ENCODE data around the gene RNPEPL1.

The RNPEPL1 gene

DNA sequence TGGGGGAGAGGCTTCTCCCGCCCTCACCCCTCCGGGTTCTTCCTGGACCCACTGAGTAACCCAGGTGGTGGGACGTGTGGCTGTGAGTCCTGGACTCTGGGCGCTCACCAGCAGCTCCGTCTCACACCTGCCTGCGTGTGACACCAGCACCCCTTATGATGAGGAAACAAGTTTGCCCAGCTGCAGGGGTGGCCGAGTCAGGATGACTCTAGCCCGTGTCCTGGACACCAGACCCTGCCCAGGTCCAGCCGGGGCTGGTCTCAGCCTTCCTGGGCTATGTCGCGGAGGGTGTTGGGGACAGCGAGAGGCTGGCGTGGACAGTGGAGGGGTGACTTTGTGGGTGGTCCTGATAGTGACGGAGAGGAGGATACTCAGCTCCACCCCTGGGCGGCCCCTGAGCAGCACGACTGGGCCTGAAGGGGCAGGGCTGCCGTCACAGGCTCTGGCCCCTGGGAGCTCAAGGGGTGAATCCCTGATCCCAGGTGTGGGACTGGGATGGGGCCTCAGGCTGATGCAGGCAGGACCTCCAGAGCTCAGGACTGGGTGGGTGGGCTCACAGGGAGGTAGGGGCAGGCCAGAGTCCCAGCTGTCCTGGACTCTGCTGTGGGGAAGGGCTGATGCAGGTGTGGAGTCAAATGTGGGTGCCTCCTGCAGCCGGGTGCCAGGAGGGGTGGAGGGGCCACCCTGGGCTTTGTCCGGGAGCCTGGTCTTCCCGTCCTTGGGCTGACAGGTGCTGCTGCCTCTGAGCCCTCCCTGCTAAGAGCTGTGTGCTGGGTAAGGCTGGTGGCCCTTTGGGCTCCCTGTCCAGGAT is 60.7 kb downstream of the RNPEPL1 start:
- ChIA-PET POLR2A (no interaction called here), CTCF (no interaction called here)
- DNase-seq (ENCODE audit: extremely low spot score): no peak
- TF ChIP-seq, protein P1, sequence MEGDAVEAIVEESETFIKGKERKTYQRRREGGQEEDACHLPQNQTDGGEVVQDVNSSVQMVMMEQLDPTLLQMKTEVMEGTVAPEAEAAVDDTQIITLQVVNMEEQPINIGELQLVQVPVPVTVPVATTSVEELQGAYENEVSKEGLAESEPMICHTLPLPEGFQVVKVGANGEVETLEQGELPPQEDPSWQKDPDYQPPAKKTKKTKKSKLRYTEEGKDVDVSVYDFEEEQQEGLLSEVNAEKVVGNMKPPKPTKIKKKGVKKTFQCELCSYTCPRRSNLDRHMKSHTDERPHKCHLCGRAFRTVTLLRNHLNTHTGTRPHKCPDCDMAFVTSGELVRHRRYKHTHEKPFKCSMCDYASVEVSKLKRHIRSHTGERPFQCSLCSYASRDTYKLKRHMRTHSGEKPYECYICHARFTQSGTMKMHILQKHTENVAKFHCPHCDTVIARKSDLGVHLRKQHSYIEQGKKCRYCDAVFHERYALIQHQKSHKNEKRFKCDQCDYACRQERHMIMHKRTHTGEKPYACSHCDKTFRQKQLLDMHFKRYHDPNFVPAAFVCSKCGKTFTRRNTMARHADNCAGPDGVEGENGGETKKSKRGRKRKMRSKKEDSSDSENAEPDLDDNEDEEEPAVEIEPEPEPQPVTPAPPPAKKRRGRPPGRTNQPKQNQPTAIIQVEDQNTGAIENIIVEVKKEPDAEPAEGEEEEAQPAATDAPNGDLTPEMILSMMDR (IDR thresholded peaks at IDR 0.05; ENCODE audit: control extremely low read depth, extremely low read depth, low read depth, missing control alignments): no peak

DNA sequence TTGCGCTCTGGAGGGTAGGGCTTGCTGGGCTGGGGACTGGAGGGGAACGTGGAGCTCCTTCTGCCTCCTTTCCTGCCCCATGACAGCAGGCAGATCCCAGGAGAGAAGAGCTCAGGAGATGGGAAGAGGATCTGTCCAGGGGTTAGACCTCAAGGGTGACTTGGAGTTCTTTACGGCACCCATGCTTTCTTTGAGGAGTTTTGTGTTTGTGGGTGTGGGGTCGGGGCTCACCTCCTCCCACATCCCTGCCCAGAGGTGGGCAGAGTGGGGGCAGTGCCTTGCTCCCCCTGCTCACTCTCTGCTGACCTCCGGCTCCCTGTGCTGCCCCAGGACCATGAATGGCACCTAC is 61.3 kb downstream of the RNPEPL1 start:
- DNase-seq (ENCODE audit: extremely low spot score): no peak
- ChIA-PET POLR2A (no interaction called here), CTCF (no interaction called here)
- TF ChIP-seq, protein P1 (IDR thresholded peaks at IDR 0.05; ENCODE audit: control extremely low read depth, extremely low read depth, low read depth, missing control alignments): no peak

GRCh38 chr2:240629968-240630770 is 61.9 kb downstream of the RNPEPL1 start:
- no peak for DNase-seq (ENCODE audit: extremely low spot score)
- TF ChIP-seq, protein P1 (IDR thresholded peaks at IDR 0.05; ENCODE audit: control extremely low read depth, extremely low read depth, low read depth, missing control alignments): no peak
- POLR2A ChIA-PET: no interaction called here
- CTCF ChIA-PET: no interaction called here
